Measurements from ENCODE around the gene ADGRD2.

ADGRD2 gene

GRCh38 chr9:124458441-124458840 is 8.2 kb downstream of the ADGRD2 start:
- DNase-seq, result no peak

DNA sequence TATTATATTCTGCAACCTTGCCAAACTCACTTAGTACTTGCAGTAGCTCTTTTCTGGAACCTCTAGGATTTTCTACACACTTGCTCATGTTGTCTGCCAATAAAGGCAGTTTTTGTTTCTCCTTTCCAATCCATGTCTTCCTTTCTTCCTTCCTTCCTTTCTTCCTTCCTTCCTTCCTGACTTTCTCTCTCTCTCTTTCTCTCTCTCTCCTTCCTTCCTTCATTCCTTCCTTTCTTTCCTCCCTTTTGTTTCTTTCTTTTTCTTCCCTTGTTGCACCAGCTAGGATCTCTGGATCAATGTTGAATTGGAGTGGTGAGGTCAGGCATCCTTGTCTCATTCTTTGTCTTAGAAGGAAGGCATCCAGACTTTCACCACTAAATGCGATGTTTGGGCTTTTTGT is 12.5 kb downstream of the ADGRD2 start:
- no peak for DNase-seq

DNA sequence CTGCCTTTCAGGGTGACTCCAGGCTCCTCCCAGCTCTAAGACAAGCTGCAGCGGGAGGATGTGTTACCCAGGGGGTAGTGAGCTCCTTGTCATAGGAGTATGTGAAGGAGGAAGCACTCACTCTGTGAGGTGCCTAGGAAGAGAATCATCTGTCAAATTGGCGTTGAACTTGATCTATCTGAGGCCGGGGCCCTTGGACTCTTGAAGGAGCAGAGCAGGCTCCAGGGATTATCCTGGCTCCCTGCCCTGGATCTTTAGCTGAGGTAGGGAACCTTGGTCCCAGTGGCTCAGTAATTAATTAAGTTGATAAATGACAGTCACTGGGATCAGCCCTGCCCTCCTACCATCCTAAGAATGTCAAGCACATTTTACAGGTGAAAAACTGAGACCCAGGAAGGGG is 15.5 kb downstream of the ADGRD2 start:
- DNase-seq, result no peak

GRCh38 chr9:124467410-124468060 is 17.3 kb downstream of the ADGRD2 start:
- DNase-seq, result no peak

DNA sequence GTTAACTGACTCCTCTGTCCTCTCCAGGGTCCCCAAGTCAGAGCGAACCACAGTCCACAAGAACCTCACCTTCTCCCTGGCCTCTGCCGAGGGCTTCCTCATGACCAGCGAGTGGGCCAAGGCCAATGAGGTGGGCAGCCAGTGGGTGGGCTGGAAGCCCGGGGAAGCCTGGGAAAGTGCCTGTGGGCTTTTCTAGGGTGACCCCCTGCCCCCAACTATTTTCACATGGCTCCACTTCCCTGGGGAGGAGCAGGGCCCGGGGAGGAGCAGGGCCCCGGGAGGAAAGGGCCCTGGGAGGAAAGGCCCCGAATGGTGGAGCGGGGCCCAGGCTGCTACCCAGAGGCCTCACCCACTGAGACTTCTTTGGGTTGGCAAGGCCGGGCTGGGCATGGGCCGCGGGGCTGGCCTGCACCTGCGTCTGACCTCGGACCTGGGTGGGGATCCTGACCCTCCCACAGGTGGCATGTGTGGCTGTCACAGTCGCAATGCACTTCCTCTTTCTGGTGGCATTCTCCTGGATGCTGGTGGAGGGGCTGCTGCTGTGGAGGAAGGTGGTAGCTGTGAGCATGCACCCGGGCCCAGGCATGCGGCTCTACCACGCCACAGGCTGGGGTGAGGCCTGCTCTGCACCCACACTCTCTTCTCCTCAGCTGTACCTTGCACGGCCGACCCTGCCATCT is 17.9 kb downstream of the ADGRD2 start:
- no peak for DNase-seq

DNA sequence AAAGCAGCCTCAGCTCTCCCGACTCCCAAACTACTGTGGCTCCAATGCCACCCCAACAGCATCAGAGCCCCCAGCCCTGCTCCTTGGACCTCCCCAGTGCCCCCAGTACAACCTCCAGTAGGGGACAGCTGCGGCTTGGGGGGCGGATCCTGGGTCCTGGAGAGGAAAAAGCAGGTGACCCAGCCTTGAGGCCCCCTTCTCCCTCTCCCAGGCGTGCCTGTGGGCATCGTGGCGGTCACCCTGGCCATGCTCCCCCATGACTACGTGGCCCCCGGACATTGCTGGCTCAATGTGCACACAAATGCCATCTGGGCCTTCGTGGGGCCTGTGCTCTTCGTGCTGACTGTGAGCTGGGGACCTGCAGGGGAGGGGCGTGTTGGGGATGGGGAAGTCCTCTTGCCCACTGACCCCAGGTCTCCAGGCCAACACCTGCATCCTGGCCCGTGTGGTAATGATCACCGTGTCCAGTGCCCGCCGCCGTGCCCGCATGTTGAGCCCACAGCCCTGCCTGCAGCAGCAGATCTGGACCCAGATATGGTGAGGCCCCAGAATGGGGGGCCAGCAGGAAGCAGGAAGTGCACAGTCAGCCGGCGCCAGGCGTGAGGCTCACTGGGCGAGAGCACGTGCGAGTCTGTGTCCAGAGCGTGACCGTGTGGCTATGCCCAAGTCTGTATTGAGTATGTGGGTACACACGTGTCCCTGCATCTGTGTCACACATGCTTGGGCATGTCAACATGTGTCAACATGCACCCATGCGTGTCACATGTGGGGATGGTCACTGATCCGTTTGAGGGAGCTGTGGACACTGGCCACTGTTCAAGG is 19.0 kb downstream of the ADGRD2 start:
- no peak for DNase-seq

GRCh38 chr9:124470306-124470705 is 20.1 kb downstream of the ADGRD2 start:
- DNase-seq, result no peak

- no peak for DNase-seq
Measured at GRCh38 chr9:124470726-124471125, 20.5 kb downstream of the ADGRD2 start.

GRCh38 chr9:124471761-124472160 is 21.5 kb downstream of the ADGRD2 start:
- DNase-seq, result no peak

DNA sequence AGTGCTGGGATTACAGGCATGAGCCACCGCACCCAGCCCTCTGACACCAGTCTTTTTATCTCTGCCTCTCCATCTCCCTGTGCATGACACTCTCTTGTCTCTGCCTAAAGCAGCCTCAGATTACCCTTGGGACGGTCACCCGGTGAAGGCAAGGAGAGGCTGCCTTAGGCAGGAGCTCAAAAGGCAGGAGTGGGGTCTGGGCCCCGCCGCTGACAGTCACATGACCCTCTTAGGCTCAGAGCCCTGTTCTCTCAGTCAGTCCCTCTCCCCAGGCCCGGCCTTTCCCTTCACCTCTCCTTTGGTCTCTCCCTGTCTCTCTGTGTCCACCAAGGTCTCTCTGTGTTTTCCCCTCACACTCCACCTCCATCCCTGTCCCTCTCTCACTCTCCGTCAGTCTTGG is 22.5 kb downstream of the ADGRD2 start:
- DNase-seq, result no peak

DNA sequence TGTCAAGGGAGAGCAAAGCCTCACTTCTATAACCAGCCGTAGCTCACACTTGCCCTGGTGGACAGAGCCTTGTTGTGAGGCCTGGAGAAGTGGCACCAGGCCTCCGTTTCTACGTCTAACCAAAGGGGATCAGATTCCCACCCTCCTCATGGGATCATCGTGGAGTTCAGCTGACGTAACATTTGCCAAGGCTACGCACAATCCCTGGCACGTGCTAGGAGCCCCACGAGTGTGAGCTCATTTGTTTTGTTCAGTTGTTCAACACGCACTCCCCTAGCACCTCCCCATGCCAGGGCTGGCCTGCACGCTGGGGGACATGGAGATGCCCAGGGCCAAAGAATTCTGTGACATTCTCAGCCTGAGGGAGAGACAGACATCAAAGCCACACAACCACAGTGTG is 23.1 kb downstream of the ADGRD2 start:
- DNase-seq, result no peak

GRCh38 chr9:124474151-124474550 is 23.9 kb downstream of the ADGRD2 start:
- no peak for DNase-seq

- DNase-seq, result no peak
Measured at GRCh38 chr9:124475158-124475867, 25.1 kb downstream of the ADGRD2 start.

DNA sequence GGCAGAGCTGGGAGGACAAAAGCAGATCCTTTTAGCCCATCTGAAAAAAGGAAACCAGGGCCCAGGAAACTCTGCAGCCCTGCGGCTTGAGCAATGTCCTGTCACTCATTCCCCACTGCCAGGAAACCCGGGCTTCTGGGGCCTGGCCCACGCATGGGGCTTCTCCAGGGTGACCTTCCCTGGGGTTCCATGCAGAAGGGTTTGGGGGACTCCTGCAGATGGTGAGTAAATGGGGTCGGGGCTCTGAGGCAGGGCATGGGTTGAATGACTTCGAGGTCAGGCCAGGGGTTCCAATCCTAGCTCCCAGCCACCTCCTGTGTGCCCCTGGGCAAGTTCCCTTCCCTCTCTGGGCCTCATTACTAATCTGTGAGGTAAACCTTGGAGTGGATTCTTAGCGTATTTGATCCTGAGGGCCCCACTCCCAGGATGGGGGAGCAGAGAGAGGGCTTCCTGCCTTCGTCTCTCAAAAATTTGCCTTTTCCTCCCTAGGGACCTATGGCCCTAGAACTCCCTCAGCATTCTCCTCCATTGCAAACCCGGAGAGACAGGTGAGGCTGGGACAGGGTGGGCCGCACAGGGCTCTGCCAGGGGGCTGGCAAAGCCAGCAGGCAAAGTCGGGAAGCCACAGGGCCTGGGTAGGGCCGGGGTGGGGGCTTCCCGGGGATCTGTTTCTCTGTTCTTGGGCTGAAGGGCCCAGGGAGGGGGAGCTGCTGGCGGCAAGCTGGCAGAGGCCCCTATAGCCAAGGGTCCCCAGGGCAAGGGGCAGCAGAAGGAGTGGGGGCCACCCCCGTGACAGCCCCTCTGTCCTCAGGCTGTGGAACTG is 25.8 kb downstream of the ADGRD2 start:
- DNase-seq, result no peak

GRCh38 chr9:124477211-124477647 is 27.0 kb downstream of the ADGRD2 start:
- DNase-seq, result peak; percentile 10

DNA sequence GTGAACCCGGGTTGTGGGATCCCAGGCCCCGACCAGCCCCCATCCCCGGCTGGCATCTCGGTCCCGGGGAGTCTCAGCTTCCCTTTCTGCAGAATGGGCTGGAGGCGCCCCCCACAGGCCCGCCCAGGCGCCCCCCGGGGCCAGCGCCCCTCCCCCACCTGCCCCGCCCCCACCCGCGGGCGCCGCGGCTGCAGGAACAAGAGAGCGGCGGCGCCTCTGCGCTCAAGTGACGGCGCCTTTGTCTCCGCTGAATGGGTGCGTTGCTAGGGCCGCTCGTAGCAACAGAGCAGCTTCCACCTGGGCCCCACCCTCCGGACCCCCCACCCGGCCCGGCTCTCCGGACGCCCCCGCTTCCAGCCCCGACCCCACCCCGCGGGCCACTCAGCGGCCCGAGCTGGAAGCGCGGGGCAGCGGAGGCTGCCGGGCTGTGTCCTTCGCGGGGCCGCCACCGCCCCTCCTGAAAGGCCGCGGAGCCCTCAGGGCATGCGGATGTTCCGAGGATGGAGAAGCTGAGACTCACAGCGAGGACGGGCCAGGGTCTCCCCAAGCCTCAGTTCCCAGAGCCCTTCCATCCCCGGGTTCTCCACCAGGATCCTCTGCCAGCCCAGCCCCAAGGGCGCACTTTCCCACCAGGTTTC is 27.5 kb downstream of the ADGRD2 start:
- no peak for DNase-seq

DNA sequence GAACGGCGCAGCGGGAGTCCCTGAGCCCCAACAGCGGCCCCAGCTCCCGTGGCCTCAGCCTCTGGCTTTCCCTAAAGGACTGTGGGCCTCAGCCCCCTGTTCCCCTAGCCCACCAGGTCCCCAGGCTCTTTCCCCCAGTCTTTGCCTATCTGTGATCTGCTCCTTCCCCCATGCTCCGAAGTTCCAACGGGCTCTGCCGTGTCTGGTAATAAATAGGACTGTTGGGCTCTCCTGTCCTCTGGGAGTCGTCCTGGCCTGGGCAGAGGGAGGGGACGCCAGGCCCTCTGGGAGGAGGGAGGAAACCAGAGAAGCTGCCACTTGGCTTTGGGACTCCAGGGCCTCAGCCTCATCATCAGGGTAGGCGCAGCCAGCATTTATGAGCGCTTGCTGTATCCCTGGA is 28.1 kb downstream of the ADGRD2 start:
- no peak for DNase-seq

DNA sequence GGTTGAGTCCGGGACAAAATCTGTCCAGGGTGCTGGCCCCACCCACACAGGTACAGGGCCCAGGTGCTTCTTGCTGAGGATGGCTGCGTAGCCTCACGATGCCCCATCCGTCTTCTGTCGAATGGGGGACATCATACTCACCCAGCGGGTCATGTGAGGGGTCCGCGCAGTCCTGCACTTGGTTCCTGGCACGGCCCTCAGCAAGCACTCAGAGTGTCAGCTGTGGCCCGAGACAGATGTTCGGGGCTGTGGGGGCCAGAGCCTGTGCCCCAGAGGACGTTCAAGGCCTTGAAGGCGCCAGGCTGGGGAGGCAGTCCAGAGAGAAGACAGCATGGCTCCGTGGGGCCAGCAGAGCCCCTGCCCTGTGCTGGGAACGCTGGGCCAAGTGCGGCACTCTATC is 29.1 kb downstream of the ADGRD2 start:
- DNase-seq, result no peak

DNA sequence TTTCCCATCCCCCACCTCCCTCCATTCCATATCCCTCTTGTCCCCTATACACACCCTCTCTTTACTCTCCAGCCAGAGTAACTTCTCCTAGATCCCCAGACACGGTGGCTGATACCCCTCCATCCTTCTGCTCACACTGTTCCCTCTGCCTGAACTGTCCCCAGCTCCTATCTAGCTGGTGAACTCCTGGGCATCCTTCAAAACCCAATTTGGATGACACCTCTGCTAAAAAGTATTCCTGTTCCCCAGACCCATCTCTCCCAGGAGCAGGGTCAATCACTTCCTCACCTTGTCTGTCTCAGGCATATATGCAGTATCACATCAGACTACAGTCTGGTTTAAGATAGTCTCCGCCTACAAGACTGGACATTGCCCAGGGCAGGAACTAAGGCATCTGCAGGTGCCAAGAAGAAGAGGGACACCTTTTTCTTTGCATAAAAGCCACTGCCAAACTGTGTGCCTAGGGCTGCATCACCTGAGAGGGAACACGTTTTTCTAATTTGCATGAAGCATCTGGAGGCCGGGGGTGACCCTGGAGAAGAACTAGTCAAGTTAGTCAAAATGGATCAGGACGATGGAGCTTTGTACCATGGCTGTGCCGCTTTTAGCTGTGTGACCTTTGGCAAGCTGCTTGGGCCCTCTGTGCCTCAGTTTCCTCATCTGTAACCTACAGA is 29.8 kb downstream of the ADGRD2 start:
- DNase-seq, result no peak

GRCh38 chr9:124480621-124480981 is 30.4 kb downstream of the ADGRD2 start:
- peak; percentile 48 for DNase-seq

DNA sequence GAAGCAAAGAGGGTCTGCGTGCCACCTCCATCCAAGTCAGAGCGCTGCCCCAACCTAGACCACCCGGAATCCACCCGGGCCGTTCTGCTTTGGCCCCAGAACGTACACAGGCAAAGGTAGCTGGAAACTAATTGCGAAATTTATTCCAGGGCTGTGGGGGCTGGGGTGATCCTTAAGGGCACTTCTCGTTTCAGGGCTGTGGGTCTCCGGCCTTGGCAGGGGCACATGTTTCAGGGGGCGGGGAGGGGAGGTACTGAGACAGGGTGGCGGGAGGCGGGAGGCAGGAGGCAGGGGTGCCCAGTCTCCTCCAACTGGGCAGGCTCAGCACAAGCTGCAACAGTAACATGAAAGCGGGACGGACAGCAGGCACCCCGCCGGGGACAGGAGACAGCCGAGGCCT is 30.9 kb downstream of the ADGRD2 start:
- DNase-seq, result no peak

All from OCI-M1 (cell line).